ENCODE data around the gene BICRAL.
"Not testable (repeated sequence)": the region's sequence is repeated elsewhere in the genome, so short reads cannot be mapped to it uniquely, and the experiment has no call there.

The BICRAL gene
- 64.1 to 65.3 reads per million in 2 donors for total RNA-seq

- DNase-seq = peak; percentile 42
Measured at GRCh38 chr6:42781796-42782688, at the start of gene BICRAL. TSS of gene BICRAL (plus strand) at chr6:42782052. CDS start at chr6:42822023, 39,971 bp downstream.

GRCh38 chr6:42733867-42734481 is 47.9 kb upstream of the BICRAL start:
- DNase-seq = not testable (repeated sequence)

- DNase-seq = no peak
Measured at GRCh38 chr6:42735976-42736375, 45.9 kb upstream of the BICRAL start.

- no peak for DNase-seq
Measured at GRCh38 chr6:42740725-42741124, 41.1 kb upstream of the BICRAL start.

- no peak for DNase-seq
Measured at GRCh38 chr6:42742116-42742894, 39.5 kb upstream of the BICRAL start.

- no peak for DNase-seq
Measured at GRCh38 chr6:42744351-42744893, 37.4 kb upstream of the BICRAL start.

GRCh38 chr6:42745083-42745639 is 36.7 kb upstream of the BICRAL start:
- DNase-seq = no peak

DNA sequence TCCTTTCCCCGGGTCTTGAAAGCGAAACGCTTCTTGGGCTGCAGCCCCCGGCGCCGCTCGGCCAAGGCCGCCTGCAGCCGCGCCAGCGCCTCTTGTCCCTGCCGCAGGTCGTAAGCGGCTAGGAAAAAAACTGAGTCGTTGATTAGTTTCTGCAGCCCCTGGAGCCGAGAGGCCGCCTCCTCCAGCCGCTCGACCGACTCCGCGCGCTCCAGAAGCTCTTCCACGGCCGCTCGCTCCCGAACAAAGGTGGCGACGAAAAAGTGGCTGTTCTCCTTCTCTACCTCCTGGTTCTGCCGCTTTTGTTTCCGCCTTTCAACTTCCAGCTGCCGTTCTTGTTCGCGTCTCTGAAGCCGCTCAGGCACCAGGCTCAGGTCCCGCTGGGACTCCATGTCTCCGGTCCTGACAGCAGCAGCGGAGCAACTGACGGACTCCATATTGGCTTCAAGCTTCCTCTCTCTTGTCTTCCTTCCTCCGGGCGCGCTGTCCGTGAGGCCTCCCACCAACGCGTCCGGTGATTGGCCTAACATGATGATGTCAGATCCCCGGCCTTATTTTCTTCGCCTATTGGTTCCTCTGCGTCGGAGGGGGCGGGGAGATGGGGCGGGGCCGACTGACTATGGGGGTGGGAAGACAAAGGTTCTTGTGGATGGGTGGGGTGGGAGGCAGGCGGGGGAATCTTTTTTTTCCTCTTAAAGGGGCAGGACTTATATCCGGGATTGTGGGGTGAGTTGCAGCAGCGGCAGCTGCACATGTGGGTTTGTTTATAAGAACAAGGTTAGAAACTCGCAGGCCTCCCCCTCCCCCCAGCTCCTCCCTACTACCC is 36.0 kb upstream of the BICRAL start, which contains the start of gene TBCC:
Gene TBCC, minus strand, starts transcription at position 464 of the 823 bp plus-strand sequence. Its CDS starts 30 bp downstream, at position 434.
- peak; percentile 73 for DNase-seq

DNA sequence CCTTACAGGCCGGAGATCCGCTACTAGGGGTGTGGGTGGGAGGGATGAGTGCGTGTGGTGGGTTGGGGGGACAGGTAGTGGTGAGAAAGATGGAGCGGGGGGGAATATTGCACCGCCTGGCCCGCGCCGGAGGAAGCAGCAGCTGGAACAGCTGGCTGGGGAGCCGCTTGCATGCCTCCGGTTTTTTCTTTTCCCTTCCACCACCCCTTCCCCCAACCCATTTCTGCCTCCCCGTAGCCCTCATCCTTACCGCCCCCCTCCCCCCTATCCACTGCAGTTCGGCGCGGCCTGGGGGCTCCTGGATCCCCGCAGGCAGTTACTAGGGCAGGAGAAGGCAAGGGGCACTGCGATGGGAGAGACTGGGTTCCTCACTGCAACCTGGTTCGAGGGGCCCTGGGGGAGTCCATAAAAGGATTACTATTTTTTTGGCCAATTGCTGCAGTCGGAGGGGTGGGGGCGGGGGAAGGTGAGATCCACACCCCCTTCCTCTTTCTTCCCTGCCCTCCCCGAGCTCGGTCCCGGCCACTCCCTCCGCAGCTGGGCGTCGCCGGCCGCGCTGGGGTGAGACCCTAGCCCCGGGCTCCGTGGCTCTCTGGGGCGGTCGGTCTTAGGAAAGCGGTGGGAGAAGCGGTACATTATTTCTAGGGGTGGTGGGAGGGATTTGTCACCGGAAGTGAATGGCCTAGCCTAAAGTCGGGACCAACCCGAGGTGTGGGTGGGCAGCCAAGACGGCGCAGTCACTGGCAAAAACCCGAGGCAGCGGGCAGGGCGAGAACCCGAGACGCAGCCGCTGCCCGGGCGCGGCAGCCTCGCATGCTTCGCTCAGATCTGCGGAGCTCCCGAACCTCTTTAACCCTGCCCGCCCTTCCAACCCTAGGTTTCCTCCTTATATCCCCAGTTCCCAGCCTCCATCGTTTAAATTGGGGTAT is 35.1 kb upstream of the BICRAL start:
- DNase-seq = peak; percentile 60

- no peak for DNase-seq
Measured at GRCh38 chr6:42748203-42748898, 33.5 kb upstream of the BICRAL start.

GRCh38 chr6:42751055-42751454 is 30.8 kb upstream of the BICRAL start:
- DNase-seq = no peak

DNA sequence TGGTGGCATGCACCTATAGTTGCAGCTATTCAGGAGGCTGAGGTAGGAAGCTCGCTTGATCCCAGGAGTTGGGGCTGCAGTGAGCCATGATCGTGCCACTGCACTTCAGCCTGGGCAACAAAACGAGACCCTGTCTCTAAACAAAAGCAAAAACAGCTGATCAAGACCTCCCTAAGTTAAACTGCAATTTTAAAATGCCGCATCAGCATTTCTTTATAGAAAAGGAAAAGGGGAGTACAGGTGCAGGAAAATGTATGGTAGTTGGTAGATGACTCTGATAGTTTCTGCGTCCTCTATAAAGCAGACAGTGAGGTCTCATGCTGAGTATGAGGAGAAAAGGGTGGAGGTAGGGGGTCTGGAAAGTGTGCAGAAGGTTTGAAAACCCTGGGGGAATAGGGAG is 27.1 kb upstream of the BICRAL start:
- DNase-seq = no peak

DNA sequence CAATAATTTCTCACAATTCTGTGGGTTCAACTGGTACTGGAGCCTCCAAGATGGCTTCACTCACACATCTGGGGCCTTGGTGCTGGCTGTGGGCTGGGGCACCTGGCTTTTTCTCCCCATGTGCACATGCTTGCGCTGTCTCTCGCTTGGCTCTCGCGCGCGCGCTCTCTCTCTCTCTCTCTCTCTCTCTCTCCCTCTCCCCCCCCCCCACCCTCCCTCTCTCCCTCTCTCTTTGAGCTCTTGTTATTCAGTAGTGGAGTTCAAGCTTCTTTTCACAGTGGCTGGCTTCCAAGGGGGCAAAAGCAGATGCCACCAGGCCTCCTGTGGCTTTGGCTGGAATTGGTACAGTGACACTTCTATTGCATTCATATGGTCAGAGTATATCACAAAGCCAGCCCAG is 25.1 kb upstream of the BICRAL start:
- no peak for DNase-seq

DNA sequence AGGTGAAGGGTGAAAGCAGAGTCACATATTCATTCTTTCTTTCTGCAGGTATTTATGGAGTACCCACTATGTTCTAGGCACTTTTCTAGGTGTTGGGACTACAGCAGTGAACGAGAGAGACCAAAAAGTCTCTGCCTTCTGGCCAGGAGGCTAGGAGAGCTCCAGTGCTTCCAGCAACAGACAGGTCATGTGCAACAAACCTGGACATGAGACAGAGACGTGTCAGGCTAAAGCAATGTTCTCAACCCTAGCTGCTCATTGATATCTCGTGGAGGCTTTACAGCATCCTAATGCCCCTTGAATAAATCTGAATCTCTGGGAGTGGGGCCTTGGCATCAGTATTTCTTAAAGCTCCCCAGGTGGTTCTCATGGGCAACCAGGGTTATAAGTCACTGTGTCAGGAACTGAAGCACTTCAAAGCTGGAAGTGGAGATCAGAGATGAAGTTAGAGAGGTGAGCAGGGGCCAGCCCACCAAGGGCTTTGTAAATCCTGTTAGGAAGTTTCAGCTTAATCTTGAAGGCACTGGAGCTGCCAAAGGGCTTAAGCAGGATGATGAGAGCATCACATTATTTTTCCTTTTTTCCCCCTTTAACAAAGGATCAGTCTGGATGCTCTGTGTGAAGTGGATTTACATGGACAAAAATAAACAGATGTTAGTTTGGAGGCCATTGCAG is 23.0 kb upstream of the BICRAL start:
- no peak for DNase-seq

- no peak for DNase-seq
Measured at GRCh38 chr6:42761287-42762067, 20.4 kb upstream of the BICRAL start.

- DNase-seq = no peak
Measured at GRCh38 chr6:42762426-42762859, 19.4 kb upstream of the BICRAL start.

- DNase-seq = no peak
Measured at GRCh38 chr6:42762950-42763349, 18.9 kb upstream of the BICRAL start.

DNA sequence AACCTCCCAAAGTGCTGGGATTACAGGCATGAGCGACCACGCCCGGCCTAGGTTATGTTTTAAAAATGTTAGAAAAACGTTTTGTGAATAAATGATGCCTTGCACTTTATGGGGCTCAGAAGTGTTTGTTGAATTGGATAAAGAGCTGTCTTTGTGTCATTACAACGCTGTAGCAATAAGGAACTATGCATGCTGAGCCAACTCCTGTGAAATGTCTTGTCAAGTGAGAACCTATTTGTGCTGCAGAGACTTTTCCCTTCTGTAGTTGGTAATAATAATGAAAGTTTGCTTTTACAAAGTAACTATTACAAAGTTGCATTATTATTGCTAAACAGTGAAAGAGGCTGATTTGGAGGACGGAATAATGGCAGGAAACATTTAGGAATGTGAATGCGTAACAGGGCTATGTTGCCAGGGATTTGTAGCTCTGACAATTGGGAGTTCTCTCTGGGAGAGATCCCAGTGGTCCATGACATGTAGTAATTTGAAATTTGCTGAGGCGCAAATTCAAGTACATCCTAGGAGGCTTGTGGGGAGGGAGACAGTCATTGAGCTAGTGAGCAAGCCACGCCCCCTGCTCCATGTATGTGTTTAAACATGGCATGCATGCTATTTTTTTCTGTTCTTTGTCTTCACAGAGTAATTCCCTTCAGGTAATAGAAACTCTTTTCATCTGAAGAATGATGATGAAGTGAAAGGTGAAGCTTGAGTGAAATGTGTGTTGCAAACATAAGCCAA is 16.8 kb upstream of the BICRAL start:
- no peak for DNase-seq
